A673 (cell line): ENCODE results near the gene LDLRAD3.

Experiments used
- CTCF ChIP-seq: fragments of 300-800, 200-600 bp; sonication (generic); conservative IDR thresholded peaks from 2 replicates; pipeline ENCODE4 v1.5.1; 2017; ENCODE audit warnings: low read depth, mild to moderate bottlenecking, antibody characterized with exemption, low read length, moderate library complexity, mixed read lengths
- EZH2 ChIP-seq: fragments of 200-600 bp; sonication (generic); IDR thresholded peaks from 2 replicates; pipeline ENCODE4 v1.6.1; 2017; ENCODE audit warnings: borderline replicate concordance, low read depth, mild to moderate bottlenecking, mixed read lengths, antibody characterized with exemption, low read length; ENCODE audit not compliant: poor library complexity, severe bottlenecking

- TF ChIP-seq CTCF (no peak), EZH2 (no peak)
Measured at GRCh38 chr11:36086366-36086765, 142.5 kb downstream of the LDLRAD3 start.
